A549 (cell line): ENCODE results near the gene ADGRA3. TPM values are rescaled to one million over a fixed set of nuclear protein-coding genes. Genes with fewer than 3 reads are reported as not detected.
A peak's percentile ranks its signal among the peaks of the same experiment; 100 is the strongest.

ENCODE experiments used
- ATAC-seq, 2 experiments: fragments of 200-7000 bp in 1 of 2; fragments of >200 bp in 1 of 2; cut with Nextera tagmentation in 1 of 2; cut with Tn5 transposase in 1 of 2; 3 replicates each; pipeline versions ENCODE4 v1.8.0 to v1.9.1; 2018 to 2020; ENCODE audit warnings: mild to moderate bottlenecking in 1 of 2, moderate library complexity in 1 of 2
- CTCF ChIA-PET: fragments of 300-600 bp; sonication (Branson Sonifier 250); formaldehyde crosslinking; extraction: SDS; loops from one replicate; lab custom pipeline; 2021; ENCODE audit warnings: antibody characterized with exemption, inconsistent platforms; lab: Yijun Ruan, JAX
- POLR2A ChIA-PET: fragments of 350-600 bp; formaldehyde crosslinking; extraction: SDS; loops from one replicate; lab custom pipeline; 2021; ENCODE audit warnings: antibody characterized with exemption, inconsistent platforms; lab: Yijun Ruan, JAX
- DNase-seq, 2 experiments: peaks; one replicate each; pipeline versions ENCODE4 v3.0.0 to v3.0.0-alpha.2; 2011 to 2016; ENCODE audit warnings: low read depth in 1 of 2, low spot score in 1 of 2
- FAIRE-seq: peaks from 2 replicates; lab custom pipeline; 2011; peaks lifted over from hg19 to GRCh38; lab: Jason Lieb, UNC
- H3K27ac ChIP-seq, 2 experiments: fragments of >200 bp; sonication (Bioruptor Twin); formaldehyde crosslinking; 3 replicates each; pipeline ENCODE4 v1.5.1; 2016 to 2017
- H3K4me1 ChIP-seq: fragments of >200 bp; sonication (Bioruptor Twin); formaldehyde crosslinking; 3 replicates; pipeline ENCODE4 v1.6.1; 2016
- H3K4me2 ChIP-seq: fragments of >200 bp; sonication (Bioruptor Twin); formaldehyde crosslinking; 3 replicates; pipeline ENCODE4 v1.6.1; 2016
- H3K4me3 ChIP-seq: fragments of >200 bp; sonication (Bioruptor Twin); formaldehyde crosslinking; 3 replicates; pipeline ENCODE4 v1.5.1; 2016
- H3K9me3 ChIP-seq: fragments of >200 bp; sonication (Bioruptor Twin); formaldehyde crosslinking; 3 replicates; pipeline ENCODE4 v1.6.1; 2016
- ATOH8 ChIP-seq: fragments of 250-450 bp; sonication (Bioruptor Pico); IDR thresholded peaks from 2 replicates; pipeline ENCODE4 v1.5.0; 2020; ENCODE audit warnings: low read depth, mild to moderate bottlenecking, moderate library complexity
- CBX8 ChIP-seq: fragments of 200-600 bp; sonication (generic); IDR thresholded peaks from 2 replicates; pipeline ENCODE4 v1.6.1; 2016
- CEBPB ChIP-seq, 2 experiments: fragments of >200 bp in 1 of 2; sonication (Bioruptor Twin) in 1 of 2; formaldehyde crosslinking in 1 of 2; IDR thresholded peaks; 2 replicates each; pipeline ENCODE4 v1.6.1; 2012 to 2016
- CTCF ChIP-seq: fragments of >200 bp; sonication (Bioruptor Twin); formaldehyde crosslinking; IDR thresholded peaks from 3 replicates; pipeline ENCODE4 v1.5.1; 2016
- E2F6 ChIP-seq: IDR thresholded peaks from 2 replicates; pipeline ENCODE4 v1.6.1; 2012; ENCODE audit warnings: low read depth, borderline replicate concordance
- EHMT2 ChIP-seq: fragments of 200-600 bp; sonication (generic); IDR thresholded peaks from 2 replicates; pipeline ENCODE4 v1.6.1; 2016; ENCODE audit warnings: antibody characterized with exemption, low read depth, mild to moderate bottlenecking, moderate library complexity
- FOSB ChIP-seq: fragments of 250-450 bp; sonication (Bioruptor Pico); IDR thresholded peaks from 2 replicates; pipeline ENCODE4 v1.5.0; 2020; ENCODE audit warnings: mild to moderate bottlenecking, moderate library complexity
- GATA3 ChIP-seq: IDR thresholded peaks from 2 replicates; pipeline ENCODE4 v1.6.1; 2012; ENCODE audit warnings: borderline replicate concordance
- HDAC2 ChIP-seq: fragments of 200-600 bp; sonication (generic); IDR thresholded peaks from 2 replicates; pipeline ENCODE4 v1.6.1; 2016
- HES2 ChIP-seq: fragments of >200 bp; sonication (Bioruptor Twin); formaldehyde crosslinking; IDR thresholded peaks from 2 replicates; pipeline ENCODE4 v1.6.1; 2016
- JUN ChIP-seq, 2 experiments: fragments of >200 bp; sonication (Bioruptor Twin); formaldehyde crosslinking; IDR thresholded peaks; 2 replicates in 1 of 2; 3 replicates in 1 of 2; pipeline ENCODE4 v1.6.1; 2016 to 2017
- MYC ChIP-seq: IDR thresholded peaks from 2 replicates; pipeline ENCODE4 v1.6.1; 2012; ENCODE audit warnings: mild to moderate bottlenecking, inconsistent platforms, low read length, improper control_type of control experiment, borderline replicate concordance
- PHF8 ChIP-seq: fragments of 200-600 bp; sonication (generic); IDR thresholded peaks from 2 replicates; pipeline ENCODE4 v1.6.1; 2016; ENCODE audit warnings: low read depth, mild to moderate bottlenecking, antibody characterized with exemption, moderate library complexity, borderline replicate concordance
- RAD21 ChIP-seq, 2 experiments: fragments of >200 bp in 1 of 2; sonication (Bioruptor Twin) in 1 of 2; formaldehyde crosslinking in 1 of 2; IDR thresholded peaks in 1 of 2; conservative IDR thresholded peaks in 1 of 2; 2 replicates in 1 of 2; 3 replicates in 1 of 2; pipeline ENCODE4 v1.6.1; 2012 to 2018; ENCODE audit warnings: inconsistent platforms in 1 of 2
- RCOR1 ChIP-seq: fragments of 150-350 bp; IDR thresholded peaks from 2 replicates; pipeline ENCODE4 v1.6.1; 2014; ENCODE audit warnings: antibody characterized with exemption, low read length, low read depth
- REST ChIP-seq: fragments of 200-600 bp; sonication (generic); IDR thresholded peaks from 2 replicates; pipeline ENCODE4 v1.6.1; 2016; ENCODE audit warnings: antibody characterized with exemption, mild to moderate bottlenecking, moderate library complexity
- RFX5 ChIP-seq: fragments of 450-650 bp; IDR thresholded peaks from 2 replicates; pipeline ENCODE4 v1.7.1; 2014; ENCODE audit warnings: antibody characterized with exemption, mild to moderate bottlenecking, moderate library complexity
- RNF2 ChIP-seq: fragments of 200-600 bp; sonication (generic); IDR thresholded peaks from 2 replicates; pipeline ENCODE4 v1.6.1; 2016; ENCODE audit warnings: low read depth, mild to moderate bottlenecking, antibody characterized with exemption, moderate library complexity, borderline replicate concordance
- SMC3 ChIP-seq: fragments of >200 bp; sonication (Bioruptor Twin); formaldehyde crosslinking; IDR thresholded peaks from 3 replicates; pipeline ENCODE4 v1.6.1; 2018; ENCODE audit warnings: inconsistent platforms
- ZC3H11A ChIP-seq: fragments of 450-650 bp; IDR thresholded peaks from 2 replicates; pipeline ENCODE4 v1.6.1; 2014; ENCODE audit warnings: antibody characterized with exemption, mild to moderate bottlenecking
- ZFP36 ChIP-seq: fragments of 450-650 bp; IDR thresholded peaks from 2 replicates; pipeline ENCODE4 v1.6.1; 2014; ENCODE audit warnings: borderline replicate concordance; ENCODE audit not compliant: partially characterized antibody
- WGBS: methylation state at CpG from one replicate; pipeline ENCODE4 v1.1.6; 2017; ENCODE audit errors: missing lambda C conversion rate; 5-methylcytosine and 5-hydroxymethylcytosine counted together
- polyA plus RNA-seq, 4 experiments: library from polyadenylated mRNA; depleted of rRNA in 3 of 4; stranded (reverse); fragments of >200 nt; fragmentation: RNase III in 1 of 4; extraction: RNeasy Plus Mini Kit Qiagen cat#74134 plus additional on column Dnase treatment in 1 of 4; gene quantifications; 2 replicates in 3 of 4; 3 replicates in 1 of 4; pipeline ENCODE4 v1.2.3, GENCODE V29; 2011 to 2017

The ADGRA3 gene
- polyA plus RNA-seq, 2 of the 4 experiments (the other 2 are of a cell fraction) = 18.2 to 20.0 TPM

GRCh38 chr4:22439947-22440346, 75.9 kb downstream of the ADGRA3 start (continued):
- no peak for TF ChIP-seq ZFP36

- TF ChIP-seq RFX5 (no peak), RNF2 (no peak), RCOR1 (no peak), ATOH8 (CRISPR knock-in tag) (no peak), SMC3 (no peak), JUN (IDR thresholded peaks at IDR 0.05) (no peak), PHF8 (no peak), HES2 (no peak), REST (no peak), ZFP36 (no peak), CBX8 (no peak), FOSB (CRISPR knock-in tag) (no peak), MYC (no peak), HDAC2 (no peak), ZC3H11A (no peak), E2F6 (no peak), EHMT2 (no peak)
- POLR2A ChIA-PET = no interaction called here
- WGBS = 74% methylated on average over 2 of the region's 2 CpGs
- ATAC-seq = no peak
- CTCF ChIA-PET = interaction anchor here (0.7 to 1.9 kb wide), 7 partner anchors 10 to 87 kb away, joined by 3 to 4 read pairs (median 4); no protein-coding TSS in a partner anchor
- no peak overlapping the region for H3K27ac ChIP-seq
- no peaks in the 10 kb centered on the region for H3K4me1 ChIP-seq
- H3K4me3 ChIP-seq = no peak overlapping the region
- no peak for DNase-seq
- H3K4me2 ChIP-seq = no peak overlapping the region
- no peaks in the 10 kb centered on the region for H3K9me3 ChIP-seq
- no peak for FAIRE-seq
Observed at GRCh38 chr4:22435652-22436051, 80.2 kb downstream of the ADGRA3 start.

- DNase-seq (peak in 1 of 2 experiments; percentile 59), FAIRE-seq (no peak)
- H3K4me1 ChIP-seq = no peaks in the 10 kb centered on the region
- H3K4me3 ChIP-seq = no peak overlapping the region
- H3K4me2 ChIP-seq = no peak overlapping the region
- ChIA-PET POLR2A (no interaction called here), CTCF (interaction anchor here (0.7 to 1.9 kb wide), 9 partner anchors 9 to 88 kb away, joined by 3 to 4 read pairs (median 4); no protein-coding TSS in a partner anchor)
- H3K9me3 ChIP-seq = no peaks in the 10 kb centered on the region
- no peak overlapping the region for H3K27ac ChIP-seq
- no peak for TF ChIP-seq GATA3
- peak; percentile 18 to 27; a peak in 2 of 5 replicates for TF ChIP-seq RAD21 (conservative IDR thresholded peaks at IDR 0.05 in 1 of 2, IDR thresholded peaks at IDR 0.05 in 1 of 2)
- no peak for TF ChIP-seq CEBPB (IDR thresholded peaks at IDR 0.05)
- TF ChIP-seq CTCF = peak; percentile 38
- TF ChIP-seq SMC3 = 0 out of 3 replicates have a peak, but pooled peaks have one; percentile 25
- TF ChIP-seq, all 56 proteins: peak for 3
- WGBS = 19% methylated on average over 6 of the region's 6 CpGs
- peak; percentile 93 to 96 for ATAC-seq
Observed at GRCh38 chr4:22434895-22435294, 81.0 kb downstream of the ADGRA3 start.
